ENCODE results near the gene CLTC. TPM values are rescaled to one million over a fixed set of nuclear protein-coding genes. Genes with fewer than 3 reads are reported as not detected.

CLTC gene
- total and polyA plus RNA-seq, 2 donors (not counting 1 experiment from before 2014, with no cell fraction given) = 25.9 to 114 TPM

DNA sequence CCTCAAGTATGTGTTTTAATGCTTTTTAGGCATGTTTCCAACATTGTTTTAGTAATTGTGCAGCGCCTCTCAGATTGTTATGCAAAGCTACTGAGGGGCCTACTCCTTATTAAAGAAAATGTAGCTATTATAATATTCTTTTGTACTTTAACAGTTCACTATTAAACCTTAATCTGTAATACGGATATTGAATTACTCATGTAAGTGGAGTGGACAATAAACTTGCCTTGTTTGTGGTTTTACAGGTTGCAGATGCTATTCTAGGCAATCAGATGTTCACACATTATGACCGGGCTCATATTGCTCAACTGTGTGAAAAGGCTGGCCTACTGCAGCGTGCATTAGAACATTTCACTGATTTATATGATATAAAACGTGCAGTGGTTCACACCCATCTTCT lies 46.5 kb downstream of the CLTC start:
- no peaks in the 10 kb centered on the region for H4K20me1 ChIP-seq (ENCODE audit: control insufficient read depth, insufficient read depth, low read length, poor library complexity, severe bottlenecking)
- Mint-ChIP-seq H3K27me3 (no peaks in the 10 kb centered on the region), H3K4me3 (no peak overlapping the region), H3K27ac (no peak overlapping the region), H3K9me3 (ENCODE audit: insufficient read depth) (no peaks in the 10 kb centered on the region), H3K4me1 (peaks cover 35% of the 10 kb centered on the region)
- ChIA-PET CTCF (no interaction called here), POLR2A (no interaction called here)
- no peak for TF ChIP-seq EZH2 (IDR thresholded peaks at IDR 0.05; ENCODE audit: borderline replicate concordance, insufficient read depth, low read depth, low read length, poor library complexity, severe bottlenecking)
- TF ChIP-seq, protein P1, sequence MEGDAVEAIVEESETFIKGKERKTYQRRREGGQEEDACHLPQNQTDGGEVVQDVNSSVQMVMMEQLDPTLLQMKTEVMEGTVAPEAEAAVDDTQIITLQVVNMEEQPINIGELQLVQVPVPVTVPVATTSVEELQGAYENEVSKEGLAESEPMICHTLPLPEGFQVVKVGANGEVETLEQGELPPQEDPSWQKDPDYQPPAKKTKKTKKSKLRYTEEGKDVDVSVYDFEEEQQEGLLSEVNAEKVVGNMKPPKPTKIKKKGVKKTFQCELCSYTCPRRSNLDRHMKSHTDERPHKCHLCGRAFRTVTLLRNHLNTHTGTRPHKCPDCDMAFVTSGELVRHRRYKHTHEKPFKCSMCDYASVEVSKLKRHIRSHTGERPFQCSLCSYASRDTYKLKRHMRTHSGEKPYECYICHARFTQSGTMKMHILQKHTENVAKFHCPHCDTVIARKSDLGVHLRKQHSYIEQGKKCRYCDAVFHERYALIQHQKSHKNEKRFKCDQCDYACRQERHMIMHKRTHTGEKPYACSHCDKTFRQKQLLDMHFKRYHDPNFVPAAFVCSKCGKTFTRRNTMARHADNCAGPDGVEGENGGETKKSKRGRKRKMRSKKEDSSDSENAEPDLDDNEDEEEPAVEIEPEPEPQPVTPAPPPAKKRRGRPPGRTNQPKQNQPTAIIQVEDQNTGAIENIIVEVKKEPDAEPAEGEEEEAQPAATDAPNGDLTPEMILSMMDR (IDR thresholded peaks at IDR 0.05) = no peak
- H3K79me2 ChIP-seq (ENCODE audit: control insufficient read depth, insufficient read depth, low read length) = peaks cover 41% of the 10 kb centered on the region
- H3K9ac ChIP-seq (ENCODE audit: low read length) = no peak overlapping the region
- H3K36me3 ChIP-seq (replicated peaks in 1 of 2; ENCODE audit: control extremely low read depth in 1 of 2, control insufficient read depth in 1 of 2, extremely low read depth in 1 of 2, insufficient read depth in 2 of 2, low read length in 1 of 2) = peaks cover 4 to 66% of the 10 kb centered on the region in 2 experiments
- intact Hi-C loops (cut with micrococcal nuclease) = no loop called here
- H3K27ac ChIP-seq (ENCODE audit: low read length in 2 of 2) = no peak overlapping the region
- no peak overlapping the region for H2AFZ ChIP-seq (ENCODE audit: insufficient read depth, low read depth, low read length, poor library complexity, severe bottlenecking)
- no peaks in the 10 kb centered on the region for H3K9me3 ChIP-seq (ENCODE audit: control extremely low read depth in 1 of 3, control insufficient read depth in 2 of 3, insufficient read depth in 1 of 3, low read length in 2 of 3)
- no peak overlapping the region for H3K4me3 ChIP-seq (ENCODE audit: control extremely low read depth in 1 of 5, extremely low read depth in 1 of 5, insufficient read depth in 1 of 5, low read depth in 2 of 5, low read length in 4 of 5)
- ATAC-seq (ENCODE audit: low read depth) (no peak), DNase-seq (no peak)
- WGBS (ENCODE audit: insufficient coverage) = no CpG with 5 or more reads among the region's 5 CpGs
- H3K4me2 ChIP-seq (replicated peaks; ENCODE audit: low read depth, low read length, poor library complexity, severe bottlenecking) = no peak overlapping the region
- peaks cover 26 to 29% of the 10 kb centered on the region in 2 donors for H3K4me1 ChIP-seq (ENCODE audit: control insufficient read depth in 2 of 2, insufficient read depth in 2 of 2, low read length in 2 of 2)
- H3K27me3 ChIP-seq (replicated peaks in 1 of 4; ENCODE audit: control extremely low read depth in 1 of 4, control insufficient read depth in 3 of 4, insufficient read depth in 4 of 4, low read length in 3 of 4) = no peaks in the 10 kb centered on the region

GRCh38 chr17:59668816-59669215 lies 49.1 kb downstream of the CLTC start:
- Histone ChIP-seq H4K20me1 (ENCODE audit: control insufficient read depth, insufficient read depth, low read length, poor library complexity, severe bottlenecking) (no peaks in the 10 kb centered on the region), H3K4me3 (ENCODE audit: control extremely low read depth in 1 of 5, extremely low read depth in 1 of 5, insufficient read depth in 1 of 5, low read depth in 2 of 5, low read length in 4 of 5) (no peak overlapping the region), H3K4me2 (replicated peaks; ENCODE audit: low read depth, low read length, poor library complexity, severe bottlenecking) (peak overlapping the region; percentile 45), H3K27ac (ENCODE audit: low read length in 2 of 2) (peak overlapping the region; percentile 27 to 63), H3K9me3 (ENCODE audit: control extremely low read depth in 1 of 3, control insufficient read depth in 2 of 3, insufficient read depth in 1 of 3, low read length in 2 of 3) (no peaks in the 10 kb centered on the region), H3K36me3 (replicated peaks in 1 of 2; ENCODE audit: control extremely low read depth in 1 of 2, control insufficient read depth in 1 of 2, extremely low read depth in 1 of 2, insufficient read depth in 2 of 2, low read length in 1 of 2) (peaks cover 3 to 54% of the 10 kb centered on the region in 2 experiments), H3K79me2 (ENCODE audit: control insufficient read depth, insufficient read depth, low read length) (peaks cover 36% of the 10 kb centered on the region), H2AFZ (ENCODE audit: insufficient read depth, low read depth, low read length, poor library complexity, severe bottlenecking) (no peak overlapping the region), H3K27me3 (replicated peaks in 1 of 4; ENCODE audit: control extremely low read depth in 1 of 4, control insufficient read depth in 3 of 4, insufficient read depth in 4 of 4, low read length in 3 of 4) (no peaks in the 10 kb centered on the region), H3K4me1 (ENCODE audit: control insufficient read depth in 2 of 2, insufficient read depth in 2 of 2, low read length in 2 of 2) (peaks cover 30% of the 10 kb centered on the region in 2 donors), H3K9ac (ENCODE audit: low read length) (no peak overlapping the region)
- no peak for ATAC-seq (ENCODE audit: low read depth)
- intact Hi-C loops (cut with micrococcal nuclease) = no loop called here
- H3K27ac Mint-ChIP-seq = peak overlapping the region; percentile 26
- H3K27me3 Mint-ChIP-seq = no peaks in the 10 kb centered on the region
- DNase-seq = no peak
- POLR2A ChIA-PET = interaction anchor here (1.0 kb wide), 1 partner anchor 49 kb away, joined by 5 read pairs; the partner anchor contains the start of gene CLTC
- H3K4me1 Mint-ChIP-seq = peaks cover 50% of the 10 kb centered on the region
- CTCF ChIA-PET = interaction anchor here (0.8 to 1.3 kb wide), 2 partner anchors 15 to 147 kb away, joined by 3 to 4 read pairs; no protein-coding TSS in a partner anchor
- H3K4me3 Mint-ChIP-seq = peak overlapping the region; percentile 2
- no peak for TF ChIP-seq EZH2 (IDR thresholded peaks at IDR 0.05; ENCODE audit: borderline replicate concordance, insufficient read depth, low read depth, low read length, poor library complexity, severe bottlenecking)
- TF ChIP-seq, protein P1 (IDR thresholded peaks at IDR 0.05) = no peak
- 15% methylated on average over 2 of the region's 3 CpGs for WGBS (ENCODE audit: insufficient coverage)
- H3K9me3 Mint-ChIP-seq (ENCODE audit: insufficient read depth) = no peaks in the 10 kb centered on the region
